Stimulated activated CD8-positive, alpha-beta memory T cell treated with anti-CD3 and anti-CD28 coated beads, Interleukin-7, amount 100 ng/mL, for 4 hours (primary cell): ENCODE data around the gene TINAGL1.

ENCODE experiments used
- DNase-seq, 2 donors: peaks; one replicate each; pipeline ENCODE4 v3.0.0-alpha.2; 2020; ENCODE audit warnings: low read depth in 2 of 2

TINAGL1 gene

GRCh38 chr1:31607360-31607759 lies 31.0 kb downstream of the TINAGL1 start:
- no peak for DNase-seq

DNA sequence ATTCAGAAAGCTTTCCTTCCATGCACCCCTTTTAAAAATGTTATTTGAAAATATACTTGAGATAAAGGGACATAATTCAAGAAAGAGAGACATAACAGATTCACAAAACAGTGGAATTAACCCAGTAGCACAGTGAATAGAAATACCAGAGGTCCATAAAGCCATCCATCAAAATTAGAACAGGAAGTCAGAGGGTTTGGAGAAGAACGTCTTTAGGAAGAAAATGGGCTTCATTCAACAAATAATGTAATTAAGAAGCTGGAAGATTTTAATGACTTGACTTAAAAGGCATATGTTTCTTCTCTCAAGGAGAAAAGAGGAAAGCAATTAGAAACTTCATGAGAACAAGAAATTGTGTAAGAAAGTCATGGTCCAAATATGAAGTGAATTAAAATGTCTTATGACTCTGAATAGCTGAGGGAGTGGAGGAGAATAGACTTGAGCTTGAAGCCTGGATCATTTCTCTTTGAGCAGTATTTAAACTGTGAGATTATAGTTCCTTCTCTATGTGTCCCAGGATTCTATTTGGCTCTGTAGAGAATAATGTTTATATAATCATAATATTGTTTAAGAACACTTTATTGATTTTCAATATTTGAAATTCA lies 33.3 kb downstream of the TINAGL1 start:
- DNase-seq: no peak

DNA sequence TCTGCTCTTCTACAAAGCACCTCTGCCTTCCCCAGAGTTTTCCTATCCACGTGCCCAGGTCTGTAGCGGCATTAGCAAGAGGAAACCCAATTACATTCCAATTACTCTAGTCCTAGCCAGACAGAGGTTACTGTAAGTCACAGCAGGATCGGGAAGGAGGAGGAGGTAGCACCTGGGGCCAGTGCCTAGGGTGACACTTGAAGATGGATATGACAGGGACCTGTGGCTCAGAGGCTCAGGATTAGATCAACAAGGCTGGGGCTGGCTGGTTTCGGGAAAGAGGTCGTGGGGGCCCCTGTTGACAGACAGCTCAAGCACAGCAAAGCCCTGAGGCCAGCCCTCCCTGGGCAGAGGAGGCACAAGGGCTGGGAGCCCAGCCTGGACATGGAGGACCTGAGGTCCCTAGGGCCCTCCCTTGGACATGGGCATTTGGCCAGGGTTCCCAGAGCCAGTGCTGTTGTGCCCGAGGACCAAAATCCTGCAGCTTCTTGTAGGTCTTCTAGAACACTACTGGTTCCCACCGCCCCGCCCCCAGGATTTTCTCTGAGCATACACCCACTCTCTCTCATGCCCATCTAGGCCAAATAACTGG lies 38.2 kb downstream of the TINAGL1 start:
- no peak for DNase-seq

DNA sequence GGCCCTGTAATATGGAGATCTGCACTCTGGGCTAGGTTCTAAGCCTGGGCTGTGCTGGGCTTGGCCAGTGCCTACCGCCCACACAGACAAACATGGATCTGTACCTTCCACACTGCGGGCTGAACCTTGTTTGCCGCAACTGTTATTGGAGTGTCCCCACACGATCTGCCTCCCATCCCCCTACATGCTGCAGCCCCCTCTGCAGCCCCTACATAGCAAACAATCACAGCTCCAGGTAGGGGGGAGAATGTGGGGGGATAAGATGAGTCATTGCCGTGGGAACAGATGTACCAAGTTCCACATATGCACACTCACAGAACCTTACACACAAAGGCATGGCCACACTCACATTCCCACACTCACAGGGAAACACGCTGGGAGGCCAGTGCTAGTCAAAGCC lies 39.1 kb downstream of the TINAGL1 start:
- DNase-seq: no peak

- DNase-seq: no peak
Observed at GRCh38 chr1:31615939-31616338, 39.6 kb downstream of the TINAGL1 start.

DNA sequence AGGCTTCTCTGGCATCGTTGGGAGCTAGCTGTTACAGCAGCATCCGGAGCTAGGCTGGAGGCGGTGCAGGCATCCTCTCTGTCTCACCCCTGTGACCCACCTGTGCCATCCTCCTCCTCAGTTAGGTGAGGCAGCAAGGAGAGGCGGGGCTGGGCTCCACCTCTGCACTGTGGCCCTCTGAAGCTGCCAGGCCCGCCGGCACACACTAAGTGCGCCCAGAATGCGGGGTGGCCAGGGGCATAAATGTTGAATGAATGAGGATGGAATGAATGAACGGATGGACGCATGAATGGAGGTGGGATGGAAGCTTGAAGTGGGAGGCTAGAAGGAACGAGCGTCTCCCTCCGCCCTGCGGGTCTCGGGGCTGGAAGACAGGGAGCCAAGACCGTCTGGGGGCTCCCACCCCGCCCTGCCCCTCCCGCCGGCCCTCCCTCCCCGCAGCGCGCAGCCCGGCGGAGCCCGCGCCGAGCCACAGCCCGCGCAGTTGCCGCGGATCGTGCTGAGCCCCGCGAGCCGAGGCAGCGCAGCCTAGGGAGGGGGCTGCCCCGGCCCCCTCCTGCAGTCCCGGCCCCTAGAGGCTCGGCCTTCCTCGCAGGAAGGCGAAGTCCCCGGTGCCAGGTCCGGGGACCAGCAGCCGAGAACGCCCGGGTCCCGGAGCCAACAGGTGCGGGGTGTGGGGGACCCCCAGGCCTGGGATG lies 41.1 kb downstream of the TINAGL1 start, which contains the start of gene HCRTR1:
Gene HCRTR1 (plus strand): TSS at position 472 of the 698 bp plus-strand sequence. CDS start 1,504 bp downstream, outside the sequence.
- no peak for DNase-seq

DNA sequence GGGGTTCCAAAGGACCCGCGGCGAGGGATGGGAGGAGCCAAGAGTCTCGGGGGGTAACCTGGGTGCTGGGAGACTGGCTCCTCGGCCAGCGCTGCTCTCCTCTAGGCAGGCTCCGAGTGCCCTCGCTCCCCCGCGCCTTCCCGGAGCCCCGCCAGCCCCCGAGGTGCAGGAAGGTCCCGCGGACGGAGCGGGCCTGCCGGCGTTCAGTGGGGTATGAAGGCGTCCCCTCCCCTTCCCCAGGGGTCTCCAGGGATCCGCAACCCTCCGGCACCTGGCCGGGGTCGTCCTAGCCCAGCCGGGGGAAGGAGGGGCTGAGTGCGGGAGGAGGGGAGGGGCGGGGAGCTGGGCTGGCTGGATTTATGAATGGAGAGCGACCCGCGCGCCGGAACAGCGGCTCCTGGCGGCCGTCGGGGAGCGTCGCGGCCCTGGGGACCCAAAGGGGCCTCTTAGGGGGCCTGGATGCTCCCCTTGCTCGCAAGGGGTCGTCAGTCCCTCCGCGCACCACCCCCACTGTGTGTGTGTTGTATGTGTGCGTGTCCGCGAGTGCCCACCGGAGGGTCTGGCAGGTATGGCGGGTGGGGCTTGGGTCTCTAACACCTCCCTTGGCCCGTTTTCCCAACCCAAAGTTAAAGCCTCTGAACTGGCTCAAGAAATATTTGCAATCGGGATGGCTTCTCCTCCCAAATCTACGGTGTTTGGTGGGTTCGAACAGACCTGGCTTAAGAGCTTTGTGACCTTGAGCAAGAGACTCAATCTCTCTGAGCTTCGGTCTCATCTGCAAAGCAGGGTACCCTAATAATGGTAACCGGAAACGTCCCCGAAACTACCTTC lies 41.8 kb downstream of the TINAGL1 start:
- peak in 1 of 2 donors; percentile 8 for DNase-seq

DNA sequence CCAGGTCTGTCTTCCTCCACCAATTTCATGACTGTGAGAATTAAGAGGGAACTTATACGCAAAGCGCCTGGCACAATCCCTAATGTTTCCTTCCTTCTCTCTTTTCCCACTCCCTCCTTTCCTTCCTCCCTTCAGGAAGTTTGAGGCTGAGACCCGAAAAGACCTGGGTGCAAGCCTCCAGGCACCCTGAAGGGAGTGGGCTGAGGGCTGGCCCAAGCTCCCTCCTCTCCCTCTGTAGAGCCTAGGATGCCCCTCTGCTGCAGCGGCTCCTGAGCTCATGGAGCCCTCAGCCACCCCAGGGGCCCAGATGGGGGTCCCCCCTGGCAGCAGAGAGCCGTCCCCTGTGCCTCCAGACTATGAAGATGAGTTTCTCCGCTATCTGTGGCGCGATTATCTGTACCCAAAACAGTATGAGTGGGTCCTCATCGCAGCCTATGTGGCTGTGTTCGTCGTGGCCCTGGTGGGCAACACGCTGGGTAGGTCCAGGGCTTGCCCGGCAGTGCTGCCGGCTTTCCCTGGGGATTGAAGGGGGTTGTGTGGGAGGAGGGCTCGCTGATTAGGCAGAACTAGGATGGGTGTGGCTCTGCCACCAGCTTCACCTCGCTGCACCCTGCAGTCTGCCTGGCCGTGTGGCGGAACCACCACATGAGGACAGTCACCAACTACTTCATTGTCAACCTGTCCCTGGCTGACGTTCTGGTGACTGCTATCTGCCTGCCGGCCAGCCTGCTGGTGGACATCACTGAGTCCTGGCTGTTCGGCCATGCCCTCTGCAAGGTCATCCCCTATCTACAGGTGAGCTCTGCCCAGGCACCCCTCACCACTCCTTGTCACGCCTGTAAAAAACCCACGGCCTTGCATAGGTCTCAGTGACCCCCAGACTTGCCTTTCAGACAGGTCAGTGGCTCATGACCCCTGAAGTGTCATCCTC lies 42.9 kb downstream of the TINAGL1 start:
- DNase-seq: no peak

- no peak for DNase-seq
Observed at GRCh38 chr1:31620631-31621497, 44.5 kb downstream of the TINAGL1 start.

DNA sequence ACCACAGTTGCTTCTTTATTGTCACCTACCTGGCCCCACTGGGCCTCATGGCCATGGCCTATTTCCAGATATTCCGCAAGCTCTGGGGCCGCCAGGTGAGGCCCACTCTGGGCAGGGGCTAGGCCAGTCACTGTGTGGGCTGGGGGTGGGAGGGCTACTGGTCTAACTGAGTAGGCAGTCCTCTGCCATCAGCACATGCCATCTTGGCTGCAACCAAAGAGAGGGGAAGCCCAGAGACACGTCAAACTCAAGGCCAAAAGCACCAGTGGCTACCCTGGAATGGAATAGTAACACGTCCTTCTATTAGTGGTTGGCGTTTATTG lies 45.1 kb downstream of the TINAGL1 start:
- no peak for DNase-seq

DNA sequence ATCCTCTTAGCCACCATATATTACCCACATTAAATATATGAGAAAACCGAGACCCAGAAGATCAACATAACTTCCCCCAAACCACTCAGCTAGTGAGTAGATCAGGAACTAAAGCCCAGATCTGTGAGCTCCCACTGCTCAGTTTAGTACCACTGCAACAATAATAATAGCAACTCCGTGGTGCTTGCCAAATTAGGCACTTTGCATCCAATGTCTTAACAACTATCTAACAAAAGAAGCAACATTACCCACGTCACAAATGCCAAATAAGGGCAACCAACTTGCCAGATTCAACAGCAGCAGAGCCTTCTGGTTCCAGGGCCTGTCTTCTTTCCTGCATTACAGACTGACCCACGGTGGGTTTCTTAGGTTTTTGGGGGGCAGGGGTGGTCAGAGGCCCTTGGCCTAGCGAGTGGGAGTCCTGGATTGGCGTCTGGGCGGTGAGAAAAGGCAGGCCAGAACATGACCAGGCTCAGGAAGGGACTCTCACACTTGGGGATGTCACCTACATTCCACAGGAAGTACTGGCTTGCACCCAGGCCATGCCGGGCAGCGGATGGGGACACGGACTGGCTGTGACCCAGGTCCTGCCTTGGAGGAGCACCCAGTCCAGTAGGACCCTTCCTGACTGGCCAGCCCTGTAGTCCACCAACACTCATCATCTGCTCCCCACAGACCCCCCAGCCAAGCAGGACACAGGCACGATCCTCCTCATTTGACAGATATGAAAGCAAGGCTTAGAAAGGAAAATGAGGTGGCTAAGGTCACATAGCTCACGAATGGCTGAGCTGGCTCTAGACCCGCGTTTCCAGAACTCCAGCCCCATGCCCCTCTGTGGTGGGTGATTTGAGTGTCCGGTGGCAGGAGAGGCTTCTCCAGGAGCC lies 45.8 kb downstream of the TINAGL1 start:
- no peak for DNase-seq

GRCh38 chr1:31623365-31623764 lies 47.0 kb downstream of the TINAGL1 start:
- no peak for DNase-seq

GRCh38 chr1:31624309-31624708 lies 48.0 kb downstream of the TINAGL1 start:
- DNase-seq: no peak

- DNase-seq: no peak
Observed at GRCh38 chr1:31624731-31625514, 48.6 kb downstream of the TINAGL1 start.

GRCh38 chr1:31625561-31626222 lies 49.4 kb downstream of the TINAGL1 start:
- DNase-seq: no peak

DNA sequence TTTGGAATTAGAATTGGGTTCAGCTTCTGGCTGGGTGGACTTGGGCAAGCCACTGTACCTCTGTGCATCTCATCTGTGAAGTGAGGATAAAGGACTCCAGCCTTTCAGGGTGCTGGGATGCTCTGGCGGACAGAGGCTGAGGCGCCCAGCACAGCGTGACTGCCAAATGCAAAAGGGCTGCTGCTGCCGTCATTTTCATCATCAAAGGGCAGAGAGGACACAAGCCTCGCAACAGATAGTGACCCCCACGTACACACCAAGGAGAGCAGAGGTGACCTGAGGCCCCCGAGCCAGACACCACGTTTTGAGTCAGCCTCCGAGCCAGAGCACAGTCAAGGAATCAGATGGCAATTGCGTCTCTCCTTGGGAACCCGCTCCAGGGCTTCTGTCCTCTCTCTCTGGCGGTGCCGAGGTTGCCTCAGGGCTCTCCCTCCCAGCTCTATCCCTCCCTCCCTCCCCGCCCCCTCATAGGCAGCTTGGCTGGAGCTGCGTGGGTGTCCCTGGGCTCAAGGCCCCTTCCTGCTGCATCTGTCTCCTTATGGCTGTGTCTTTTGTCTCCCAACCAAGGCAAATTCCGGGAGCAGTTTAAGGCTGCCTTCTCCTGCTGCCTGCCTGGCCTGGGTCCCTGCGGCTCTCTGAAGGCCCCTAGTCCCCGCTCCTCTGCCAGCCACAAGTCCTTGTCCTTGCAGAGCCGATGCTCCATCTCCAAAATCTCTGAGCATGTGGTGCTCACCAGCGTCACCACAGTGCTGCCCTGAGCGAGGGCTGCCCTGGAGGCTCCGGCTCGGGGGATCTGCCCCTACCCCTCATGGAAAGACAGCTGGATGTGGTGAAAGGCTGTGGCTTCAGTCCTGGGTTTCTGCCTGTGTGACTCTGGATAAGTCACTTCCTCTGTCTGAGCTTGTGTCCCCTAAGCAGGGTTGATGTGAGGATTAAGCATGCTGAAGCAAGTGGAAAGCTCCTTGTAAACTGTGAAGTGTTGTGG lies 50.2 kb downstream of the TINAGL1 start:
- no peak for DNase-seq
